Measurements from ENCODE around the gene ANKS6. TPM values are rescaled to one million over a fixed set of nuclear protein-coding genes. Genes with fewer than 3 reads are reported as not detected.

The ANKS6 gene
- total and polyA plus RNA-seq, 2 of the 8 experiments (the other 6 are each of a cell fraction or from before 2014, with no cell fraction given): 34.1 to 56.3 TPM

DNA sequence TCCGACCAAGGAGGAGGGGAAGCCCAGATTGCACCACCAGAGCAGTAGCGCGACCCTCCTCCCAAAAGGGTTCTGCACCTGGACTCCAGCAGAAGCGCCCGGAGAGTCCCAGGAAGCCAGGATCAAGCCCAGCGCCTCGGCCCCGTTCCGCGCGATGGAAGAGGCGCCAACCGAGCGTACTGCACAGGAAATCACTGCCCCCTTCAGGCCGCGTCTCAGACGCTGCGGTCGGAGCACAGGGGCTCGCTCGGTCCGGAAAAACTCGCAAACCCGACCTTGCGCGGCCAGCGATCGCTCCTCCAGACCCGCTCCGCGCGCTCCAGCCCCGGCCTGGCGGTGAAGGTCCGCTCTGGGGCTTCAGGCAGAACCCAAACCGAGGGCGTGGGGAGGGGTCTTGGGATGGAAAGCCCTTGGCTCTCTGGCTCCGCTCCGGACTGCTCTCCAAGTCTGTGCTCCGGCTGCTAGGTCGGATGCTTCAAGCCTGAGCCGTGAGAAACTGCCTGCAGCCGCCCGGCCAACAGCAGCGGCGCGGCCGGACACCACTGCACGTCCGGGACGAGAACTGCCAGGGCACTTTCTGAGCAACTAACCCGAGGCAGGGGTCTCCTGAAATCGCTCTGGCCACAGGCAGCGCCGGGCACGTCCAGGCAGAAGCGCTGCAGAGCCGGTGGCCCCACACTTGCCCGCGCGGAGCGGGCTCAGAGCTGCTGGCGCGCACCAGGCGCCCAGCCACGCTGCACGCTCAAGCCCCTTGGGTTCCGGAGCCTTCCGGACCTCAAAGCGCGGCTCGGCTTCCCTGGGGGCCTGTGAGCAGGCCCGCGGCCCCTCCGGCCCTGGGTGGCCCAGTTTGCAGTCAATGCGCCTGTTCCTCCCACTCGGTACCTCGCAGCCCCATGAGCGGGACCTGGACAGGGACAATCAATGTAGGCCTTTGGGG, 88.9 kb downstream of the ANKS6 start (continued):
- TF ChIP-seq CBX5 (IDR thresholded peaks at IDR 0.05; ENCODE audit: low read depth, low read length) (no peak), POU5F1 (IDR thresholded peaks at IDR 0.05; ENCODE audit: low read depth, low read length) (no peak), YY1 (IDR thresholded peaks at IDR 0.05; ENCODE audit: low read depth, low read length) (no peak), SAP30 (IDR thresholded peaks at IDR 0.05; ENCODE audit: insufficient read depth, insufficient replicate concordance, low read length) (no peak), JUN (IDR thresholded peaks at IDR 0.05; ENCODE audit: low read depth, low read length) (no peak)
- TF ChIP-seq, protein P1, sequence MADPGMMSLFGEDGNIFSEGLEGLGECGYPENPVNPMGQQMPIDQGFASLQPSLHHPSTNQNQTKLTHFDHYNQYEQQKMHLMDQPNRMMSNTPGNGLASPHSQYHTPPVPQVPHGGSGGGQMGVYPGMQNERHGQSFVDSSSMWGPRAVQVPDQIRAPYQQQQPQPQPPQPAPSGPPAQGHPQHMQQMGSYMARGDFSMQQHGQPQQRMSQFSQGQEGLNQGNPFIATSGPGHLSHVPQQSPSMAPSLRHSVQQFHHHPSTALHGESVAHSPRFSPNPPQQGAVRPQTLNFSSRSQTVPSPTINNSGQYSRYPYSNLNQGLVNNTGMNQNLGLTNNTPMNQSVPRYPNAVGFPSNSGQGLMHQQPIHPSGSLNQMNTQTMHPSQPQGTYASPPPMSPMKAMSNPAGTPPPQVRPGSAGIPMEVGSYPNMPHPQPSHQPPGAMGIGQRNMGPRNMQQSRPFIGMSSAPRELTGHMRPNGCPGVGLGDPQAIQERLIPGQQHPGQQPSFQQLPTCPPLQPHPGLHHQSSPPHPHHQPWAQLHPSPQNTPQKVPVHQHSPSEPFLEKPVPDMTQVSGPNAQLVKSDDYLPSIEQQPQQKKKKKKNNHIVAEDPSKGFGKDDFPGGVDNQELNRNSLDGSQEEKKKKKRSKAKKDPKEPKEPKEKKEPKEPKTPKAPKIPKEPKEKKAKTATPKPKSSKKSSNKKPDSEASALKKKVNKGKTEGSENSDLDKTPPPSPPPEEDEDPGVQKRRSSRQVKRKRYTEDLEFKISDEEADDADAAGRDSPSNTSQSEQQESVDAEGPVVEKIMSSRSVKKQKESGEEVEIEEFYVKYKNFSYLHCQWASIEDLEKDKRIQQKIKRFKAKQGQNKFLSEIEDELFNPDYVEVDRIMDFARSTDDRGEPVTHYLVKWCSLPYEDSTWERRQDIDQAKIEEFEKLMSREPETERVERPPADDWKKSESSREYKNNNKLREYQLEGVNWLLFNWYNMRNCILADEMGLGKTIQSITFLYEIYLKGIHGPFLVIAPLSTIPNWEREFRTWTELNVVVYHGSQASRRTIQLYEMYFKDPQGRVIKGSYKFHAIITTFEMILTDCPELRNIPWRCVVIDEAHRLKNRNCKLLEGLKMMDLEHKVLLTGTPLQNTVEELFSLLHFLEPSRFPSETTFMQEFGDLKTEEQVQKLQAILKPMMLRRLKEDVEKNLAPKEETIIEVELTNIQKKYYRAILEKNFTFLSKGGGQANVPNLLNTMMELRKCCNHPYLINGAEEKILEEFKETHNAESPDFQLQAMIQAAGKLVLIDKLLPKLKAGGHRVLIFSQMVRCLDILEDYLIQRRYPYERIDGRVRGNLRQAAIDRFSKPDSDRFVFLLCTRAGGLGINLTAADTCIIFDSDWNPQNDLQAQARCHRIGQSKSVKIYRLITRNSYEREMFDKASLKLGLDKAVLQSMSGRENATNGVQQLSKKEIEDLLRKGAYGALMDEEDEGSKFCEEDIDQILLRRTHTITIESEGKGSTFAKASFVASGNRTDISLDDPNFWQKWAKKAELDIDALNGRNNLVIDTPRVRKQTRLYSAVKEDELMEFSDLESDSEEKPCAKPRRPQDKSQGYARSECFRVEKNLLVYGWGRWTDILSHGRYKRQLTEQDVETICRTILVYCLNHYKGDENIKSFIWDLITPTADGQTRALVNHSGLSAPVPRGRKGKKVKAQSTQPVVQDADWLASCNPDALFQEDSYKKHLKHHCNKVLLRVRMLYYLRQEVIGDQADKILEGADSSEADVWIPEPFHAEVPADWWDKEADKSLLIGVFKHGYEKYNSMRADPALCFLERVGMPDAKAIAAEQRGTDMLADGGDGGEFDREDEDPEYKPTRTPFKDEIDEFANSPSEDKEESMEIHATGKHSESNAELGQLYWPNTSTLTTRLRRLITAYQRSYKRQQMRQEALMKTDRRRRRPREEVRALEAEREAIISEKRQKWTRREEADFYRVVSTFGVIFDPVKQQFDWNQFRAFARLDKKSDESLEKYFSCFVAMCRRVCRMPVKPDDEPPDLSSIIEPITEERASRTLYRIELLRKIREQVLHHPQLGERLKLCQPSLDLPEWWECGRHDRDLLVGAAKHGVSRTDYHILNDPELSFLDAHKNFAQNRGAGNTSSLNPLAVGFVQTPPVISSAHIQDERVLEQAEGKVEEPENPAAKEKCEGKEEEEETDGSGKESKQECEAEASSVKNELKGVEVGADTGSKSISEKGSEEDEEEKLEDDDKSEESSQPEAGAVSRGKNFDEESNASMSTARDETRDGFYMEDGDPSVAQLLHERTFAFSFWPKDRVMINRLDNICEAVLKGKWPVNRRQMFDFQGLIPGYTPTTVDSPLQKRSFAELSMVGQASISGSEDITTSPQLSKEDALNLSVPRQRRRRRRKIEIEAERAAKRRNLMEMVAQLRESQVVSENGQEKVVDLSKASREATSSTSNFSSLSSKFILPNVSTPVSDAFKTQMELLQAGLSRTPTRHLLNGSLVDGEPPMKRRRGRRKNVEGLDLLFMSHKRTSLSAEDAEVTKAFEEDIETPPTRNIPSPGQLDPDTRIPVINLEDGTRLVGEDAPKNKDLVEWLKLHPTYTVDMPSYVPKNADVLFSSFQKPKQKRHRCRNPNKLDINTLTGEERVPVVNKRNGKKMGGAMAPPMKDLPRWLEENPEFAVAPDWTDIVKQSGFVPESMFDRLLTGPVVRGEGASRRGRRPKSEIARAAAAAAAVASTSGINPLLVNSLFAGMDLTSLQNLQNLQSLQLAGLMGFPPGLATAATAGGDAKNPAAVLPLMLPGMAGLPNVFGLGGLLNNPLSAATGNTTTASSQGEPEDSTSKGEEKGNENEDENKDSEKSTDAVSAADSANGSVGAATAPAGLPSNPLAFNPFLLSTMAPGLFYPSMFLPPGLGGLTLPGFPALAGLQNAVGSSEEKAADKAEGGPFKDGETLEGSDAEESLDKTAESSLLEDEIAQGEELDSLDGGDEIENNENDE (IDR thresholded peaks at IDR 0.05; ENCODE audit: insufficient replicate concordance, low read length): no peak

All from H1 (cell line).